Fibroblast of lung (primary cell): Measurements from ENCODE around the gene INPP5A. TPM values are rescaled to one million over a fixed set of nuclear protein-coding genes. Genes with fewer than 3 reads are reported as not detected.

ENCODE experiments used
- DNase-seq, 2 donors: peaks; one replicate each; pipeline versions ENCODE4 v3.0.0 to v3.0.0-alpha.2; 2010; ENCODE audit warnings: low read depth in 2 of 2
- H2AFZ ChIP-seq: 2 replicates; pipeline ENCODE4 v1.5.1; 2012; ENCODE audit warnings: low read length, control low read depth, inconsistent platforms
- H3K27ac ChIP-seq: 2 replicates; pipeline ENCODE4 v1.5.1; 2011; ENCODE audit warnings: low read length, control low read depth; ENCODE audit not compliant: insufficient read depth
- H3K27me3 ChIP-seq: 2 replicates; pipeline ENCODE4 v1.5.1; 2011; ENCODE audit warnings: mild to moderate bottlenecking, low read length; ENCODE audit not compliant: control insufficient read depth, insufficient read depth
- H3K36me3 ChIP-seq: 2 replicates; pipeline ENCODE4 v1.5.1; 2011; ENCODE audit warnings: low read length; ENCODE audit not compliant: control insufficient read depth, insufficient read depth
- H3K4me1 ChIP-seq: 2 replicates; pipeline ENCODE4 v1.5.1; 2011; ENCODE audit warnings: low read length; ENCODE audit not compliant: control insufficient read depth, insufficient read depth; ENCODE audit errors: extremely low read depth
- H3K4me2 ChIP-seq: 2 replicates; pipeline ENCODE4 v1.5.1; 2011; ENCODE audit warnings: low read length, control low read depth; ENCODE audit not compliant: insufficient read depth; ENCODE audit errors: extremely low read depth
- H3K4me3 ChIP-seq, 4 experiments: fragments of 200-600 bp in 1 of 4; sonication (generic) in 1 of 4; replicated peaks in 1 of 4; 2 replicates each; pipeline ENCODE4 v1.5.1; 2011 to 2016; ENCODE audit warnings: low read length in 4 of 4, low read depth in 3 of 4, mild to moderate bottlenecking in 3 of 4, control low read depth in 2 of 4, inconsistent platforms in 1 of 4, mixed read lengths in 1 of 4; ENCODE audit not compliant: insufficient read depth in 1 of 4; ENCODE audit errors: control extremely low read depth in 1 of 4
- H3K79me2 ChIP-seq: 2 replicates; pipeline ENCODE4 v1.5.1; 2012; ENCODE audit warnings: mild to moderate bottlenecking, low read length, inconsistent platforms; ENCODE audit not compliant: control insufficient read depth, insufficient read depth
- H3K9ac ChIP-seq: 2 replicates; pipeline ENCODE4 v1.5.1; 2011; ENCODE audit warnings: mild to moderate bottlenecking, low read length, control low read depth; ENCODE audit not compliant: insufficient read depth
- H3K9me3 ChIP-seq: 2 replicates; pipeline ENCODE4 v1.5.1; 2012; ENCODE audit warnings: low read depth, low read length; ENCODE audit not compliant: control insufficient read depth, insufficient read depth
- H4K20me1 ChIP-seq: 2 replicates; pipeline ENCODE4 v1.5.1; 2011; ENCODE audit warnings: low read length; ENCODE audit not compliant: control insufficient read depth, insufficient read depth; ENCODE audit errors: extremely low read depth
- CTCF ChIP-seq, 2 donors: IDR thresholded peaks in 1 of 2; conservative IDR thresholded peaks in 1 of 2; 1 replicate in 1 of 2; 2 replicates in 1 of 2; pipeline ENCODE4 v1.5.1; 2011 to 2012; ENCODE audit warnings: low read length in 2 of 2, control low read depth in 1 of 2, inconsistent platforms in 1 of 2, low read depth in 1 of 2, mild to moderate bottlenecking in 1 of 2
- EZH2 ChIP-seq: IDR thresholded peaks from 2 replicates; pipeline ENCODE4 v1.5.1; 2012; ENCODE audit warnings: low read length, control low read depth, mild to moderate bottlenecking; ENCODE audit errors: missing control alignments
- polyA plus RNA-seq, 2 donors: library from polyadenylated mRNA; depleted of rRNA in 1 of 2; stranded (reverse) in 1 of 2; unstranded in 1 of 2; fragments of >200 nt; gene quantifications; 2 replicates each; pipeline ENCODE4 v1.2.1, GENCODE V29; 2011 to 2012; ENCODE audit warnings: missing spikeins in 1 of 2
- total RNA-seq: library from RNA; depleted of rRNA; stranded (reverse); fragments of >200 nt; gene quantifications from 2 replicates; pipeline ENCODE4 v1.2.1, GENCODE V29; 2014

Gene INPP5A
- total and polyA plus RNA-seq, 2 donors (not counting 1 experiment from before 2014, with no cell fraction given), result 24.6 to 39.9 TPM

GRCh38 chr10:132576671-132577349 is 39.2 kb downstream of the INPP5A start:
- H4K20me1 ChIP-seq, result peaks cover 5% of the 10 kb centered on the region
- H2AFZ ChIP-seq, result no peak overlapping the region
- H3K9ac ChIP-seq, result no peak overlapping the region
- no peaks in the 10 kb centered on the region for H3K27me3 ChIP-seq
- DNase-seq, result no peak
- H3K36me3 ChIP-seq, result no peaks in the 10 kb centered on the region
- H3K4me3 ChIP-seq, result no peak overlapping the region
- H3K9me3 ChIP-seq, result no peaks in the 10 kb centered on the region
- H3K4me1 ChIP-seq, result peaks cover 16% of the 10 kb centered on the region
- no peak overlapping the region for H3K4me2 ChIP-seq
- H3K79me2 ChIP-seq, result peaks cover 11% of the 10 kb centered on the region
- TF ChIP-seq EZH2 (no peak), CTCF (conservative IDR thresholded peaks at IDR 0.05 in 1 of 2, IDR thresholded peaks at IDR 0.05 in 1 of 2; ENCODE audit: low read depth in 1 of 2, low read length in 2 of 2) (no peak)
- H3K27ac ChIP-seq, result no peak overlapping the region

- no peak overlapping the region for H3K4me3 ChIP-seq
- no peaks in the 10 kb centered on the region for H3K9me3 ChIP-seq
- H3K9ac ChIP-seq, result no peak overlapping the region
- DNase-seq, result no peak
- no peaks in the 10 kb centered on the region for H3K27me3 ChIP-seq
- H2AFZ ChIP-seq, result no peak overlapping the region
- H3K79me2 ChIP-seq, result peaks cover 11% of the 10 kb centered on the region
- H3K27ac ChIP-seq, result no peak overlapping the region
- H4K20me1 ChIP-seq, result peaks cover 5% of the 10 kb centered on the region
- no peaks in the 10 kb centered on the region for H3K36me3 ChIP-seq
- H3K4me1 ChIP-seq, result peaks cover 14% of the 10 kb centered on the region
- H3K4me2 ChIP-seq, result no peak overlapping the region
- TF ChIP-seq CTCF (conservative IDR thresholded peaks at IDR 0.05 in 1 of 2, IDR thresholded peaks at IDR 0.05 in 1 of 2; ENCODE audit: low read depth in 1 of 2, low read length in 2 of 2), result peak in 1 of 2 donors; percentile 10
- no peak for TF ChIP-seq EZH2
Measured at GRCh38 chr10:132577350-132578003, 39.9 kb downstream of the INPP5A start.

- no peak overlapping the region for H3K4me2 ChIP-seq
- peaks cover 8% of the 10 kb centered on the region for H3K79me2 ChIP-seq
- H3K4me1 ChIP-seq, result peaks cover 12% of the 10 kb centered on the region
- H3K9me3 ChIP-seq, result no peaks in the 10 kb centered on the region
- H3K36me3 ChIP-seq, result no peaks in the 10 kb centered on the region
- H3K27me3 ChIP-seq, result no peaks in the 10 kb centered on the region
- H2AFZ ChIP-seq, result no peak overlapping the region
- no peak overlapping the region for H3K27ac ChIP-seq
- no peak overlapping the region for H3K4me3 ChIP-seq
- no peak for DNase-seq
- no peak overlapping the region for H3K9ac ChIP-seq
- peaks cover 2% of the 10 kb centered on the region for H4K20me1 ChIP-seq
- no peak for TF ChIP-seq EZH2
- TF ChIP-seq CTCF (conservative IDR thresholded peaks at IDR 0.05 in 1 of 2, IDR thresholded peaks at IDR 0.05 in 1 of 2; ENCODE audit: low read depth in 1 of 2, low read length in 2 of 2), result no peak
Measured at GRCh38 chr10:132578287-132578951, 40.8 kb downstream of the INPP5A start.
